Measurements from ENCODE around the gene SFTA2. TPM values are rescaled to one million over a fixed set of nuclear protein-coding genes. Genes with fewer than 3 reads are reported as not detected.

Gene SFTA2
- total RNA-seq, 1 donor, result not detected

- H3K4me3 ChIP-seq (ENCODE audit: low read depth, low read length), result no peak overlapping the region
- TF ChIP-seq, protein P1, sequence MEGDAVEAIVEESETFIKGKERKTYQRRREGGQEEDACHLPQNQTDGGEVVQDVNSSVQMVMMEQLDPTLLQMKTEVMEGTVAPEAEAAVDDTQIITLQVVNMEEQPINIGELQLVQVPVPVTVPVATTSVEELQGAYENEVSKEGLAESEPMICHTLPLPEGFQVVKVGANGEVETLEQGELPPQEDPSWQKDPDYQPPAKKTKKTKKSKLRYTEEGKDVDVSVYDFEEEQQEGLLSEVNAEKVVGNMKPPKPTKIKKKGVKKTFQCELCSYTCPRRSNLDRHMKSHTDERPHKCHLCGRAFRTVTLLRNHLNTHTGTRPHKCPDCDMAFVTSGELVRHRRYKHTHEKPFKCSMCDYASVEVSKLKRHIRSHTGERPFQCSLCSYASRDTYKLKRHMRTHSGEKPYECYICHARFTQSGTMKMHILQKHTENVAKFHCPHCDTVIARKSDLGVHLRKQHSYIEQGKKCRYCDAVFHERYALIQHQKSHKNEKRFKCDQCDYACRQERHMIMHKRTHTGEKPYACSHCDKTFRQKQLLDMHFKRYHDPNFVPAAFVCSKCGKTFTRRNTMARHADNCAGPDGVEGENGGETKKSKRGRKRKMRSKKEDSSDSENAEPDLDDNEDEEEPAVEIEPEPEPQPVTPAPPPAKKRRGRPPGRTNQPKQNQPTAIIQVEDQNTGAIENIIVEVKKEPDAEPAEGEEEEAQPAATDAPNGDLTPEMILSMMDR (IDR thresholded peaks at IDR 0.05; ENCODE audit: insufficient read depth, low read depth, low read length), result no peak
- DNase-seq (ENCODE audit: low read depth), result no peak
Measured at GRCh38 chr6:30966154-30966553, 34.2 kb upstream of the SFTA2 start.

DNA sequence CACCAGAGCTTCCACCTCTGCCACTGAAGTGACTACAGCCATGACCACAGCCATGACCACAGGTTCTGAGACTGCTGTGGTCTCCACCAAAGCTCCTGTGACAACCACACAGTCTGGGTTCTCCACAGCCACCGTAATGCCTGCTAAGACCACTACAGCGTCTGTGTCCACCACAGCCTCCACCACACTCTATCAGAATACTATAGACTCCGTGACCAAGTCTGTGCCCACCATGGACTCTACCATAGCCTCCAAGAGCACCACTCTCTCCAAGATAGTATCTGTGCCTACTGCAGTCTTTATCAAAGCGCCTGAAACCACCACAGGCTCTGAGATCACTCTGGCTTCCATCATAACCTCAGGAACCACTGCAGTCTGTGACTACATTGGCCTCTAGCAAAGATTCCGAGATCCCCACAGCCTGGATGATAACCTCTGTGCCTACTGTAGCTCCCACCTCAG lies 33.2 kb upstream of the SFTA2 start:
- TF ChIP-seq, protein P1 (IDR thresholded peaks at IDR 0.05; ENCODE audit: insufficient read depth, low read depth, low read length), result no peak
- H3K4me3 ChIP-seq (ENCODE audit: low read depth, low read length), result no peak overlapping the region
- DNase-seq (ENCODE audit: low read depth), result no peak

DNA sequence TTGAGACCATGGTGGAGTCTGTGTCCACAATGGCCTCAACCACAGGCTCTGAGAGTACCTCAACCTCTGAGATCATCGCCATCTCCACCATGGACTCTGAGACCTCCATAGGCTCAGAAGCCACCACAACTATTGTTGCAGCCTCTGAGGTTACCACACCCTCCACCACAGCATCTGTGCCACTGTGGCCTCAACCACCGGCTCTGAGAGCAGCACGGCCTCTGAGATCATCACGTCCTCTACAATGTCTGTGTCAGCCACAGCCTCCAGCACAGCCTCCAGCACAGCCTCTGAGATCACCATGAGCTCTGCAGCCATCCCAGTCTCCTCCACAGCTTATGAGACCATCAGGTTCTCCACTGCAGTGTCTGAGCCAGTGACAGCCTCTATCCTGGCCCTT lies 32.1 kb upstream of the SFTA2 start:
- TF ChIP-seq, protein P1 (IDR thresholded peaks at IDR 0.05; ENCODE audit: insufficient read depth, low read depth, low read length), result no peak
- DNase-seq (ENCODE audit: low read depth), result no peak
- no peak overlapping the region for H3K4me3 ChIP-seq (ENCODE audit: low read depth, low read length)

DNA sequence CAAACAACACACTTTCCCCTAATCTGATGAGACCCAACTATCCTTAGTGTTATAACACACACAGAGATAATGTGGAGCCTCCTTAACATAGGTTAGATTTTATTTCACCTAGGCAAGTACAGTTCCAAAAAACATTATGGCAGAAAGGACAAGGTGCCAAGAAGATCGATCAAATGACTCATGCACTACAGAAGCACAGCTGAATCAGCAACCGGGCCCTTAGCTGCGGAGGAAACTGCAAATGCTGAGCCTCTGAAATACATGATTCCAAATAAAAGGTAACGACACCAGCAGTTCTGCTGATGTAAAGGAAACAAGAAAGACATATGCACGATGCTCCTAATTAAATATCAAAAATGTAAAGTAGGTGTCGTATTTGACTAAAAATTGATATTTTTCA lies 31.7 kb upstream of the SFTA2 start:
- TF ChIP-seq, protein P1 (IDR thresholded peaks at IDR 0.05; ENCODE audit: insufficient read depth, low read depth, low read length), result no peak
- no peak for DNase-seq (ENCODE audit: low read depth)
- H3K4me3 ChIP-seq (ENCODE audit: low read depth, low read length), result no peak overlapping the region

DNA sequence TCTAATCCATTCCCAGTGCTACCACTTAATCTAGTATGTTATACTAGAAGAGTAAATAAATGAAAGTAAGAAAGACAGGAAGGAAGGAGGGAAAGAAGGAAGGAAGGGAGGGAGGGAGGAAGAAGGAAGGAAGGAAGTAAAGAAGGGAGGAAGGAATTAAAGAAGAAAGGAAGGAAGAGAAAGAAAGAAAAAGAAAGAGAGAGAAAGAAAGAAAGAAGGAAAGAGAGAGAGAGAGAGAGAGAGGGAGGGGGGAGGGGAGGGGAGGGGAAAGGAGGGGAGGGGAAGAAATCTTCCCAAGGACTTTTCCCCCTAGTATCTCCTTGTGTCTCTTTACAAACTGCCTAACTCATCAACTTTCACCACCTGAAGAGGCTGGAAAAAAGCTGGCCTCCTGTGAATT lies 30.7 kb upstream of the SFTA2 start:
- no peak for DNase-seq (ENCODE audit: low read depth)
- no peak overlapping the region for H3K4me3 ChIP-seq (ENCODE audit: low read depth, low read length)
- TF ChIP-seq, protein P1 (IDR thresholded peaks at IDR 0.05; ENCODE audit: insufficient read depth, low read depth, low read length), result no peak

DNA sequence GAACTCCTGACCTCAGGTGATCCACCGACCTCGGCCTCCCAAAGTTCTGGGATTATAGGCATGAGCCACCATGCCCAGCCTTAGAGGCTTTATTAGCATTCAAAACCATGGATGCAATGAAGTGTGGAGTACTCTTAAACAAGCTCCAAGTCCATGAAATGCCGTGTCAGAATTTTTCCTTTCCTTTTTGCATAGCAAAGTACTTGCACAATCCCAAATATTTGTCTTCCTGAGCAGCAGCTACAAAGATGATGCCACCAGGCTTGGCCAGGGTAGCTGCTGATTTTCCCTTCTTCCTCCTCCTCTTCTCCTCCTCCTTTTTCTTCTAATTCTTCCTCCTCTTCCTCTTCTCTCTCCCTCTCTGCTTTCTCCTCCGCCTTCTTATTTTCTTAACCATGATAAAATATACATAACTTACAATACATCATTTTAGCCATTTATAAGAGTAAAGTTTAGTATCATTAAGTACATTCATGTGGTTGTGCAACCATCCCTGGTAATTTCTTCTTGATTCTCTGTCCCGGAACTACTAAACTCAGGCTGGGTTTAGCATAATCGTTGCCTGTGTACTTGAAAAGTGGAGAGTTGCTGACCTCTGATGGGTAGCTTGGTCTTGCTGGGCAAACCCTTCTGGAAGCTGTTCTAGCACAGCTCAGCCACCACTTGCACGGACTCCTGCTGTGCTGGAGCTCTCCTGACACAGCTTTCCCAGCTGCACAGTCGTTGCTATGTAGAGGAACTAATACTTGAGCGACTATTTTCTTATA lies 29.1 kb upstream of the SFTA2 start:
- TF ChIP-seq, protein P1 (IDR thresholded peaks at IDR 0.05; ENCODE audit: insufficient read depth, low read depth, low read length), result no peak
- peak; percentile 36 for DNase-seq (ENCODE audit: low read depth)
- H3K4me3 ChIP-seq (ENCODE audit: low read depth, low read length), result no peak overlapping the region

GRCh38 chr6:30957716-30958115 lies 25.7 kb upstream of the SFTA2 start:
- TF ChIP-seq, protein P1 (IDR thresholded peaks at IDR 0.05; ENCODE audit: insufficient read depth, low read depth, low read length), result no peak

More at GRCh38 chr6:30957716-30958115, 25.7 kb upstream of the SFTA2 start:
- no peak overlapping the region for H3K4me3 ChIP-seq (ENCODE audit: low read depth, low read length)
- no peak for DNase-seq (ENCODE audit: low read depth)
